Kidney epithelial cell (primary cell): ENCODE results near the gene OVCA2. TPM values are rescaled to one million over a fixed set of nuclear protein-coding genes. Genes with fewer than 3 reads are reported as not detected.

Experiments used
- DNase-seq: peaks from one replicate; pipeline ENCODE4 v3.0.0-alpha.2; 2010; ENCODE audit warnings: low read depth
- H3K27me3 ChIP-seq: 2 replicates; pipeline ENCODE4 v1.6.0; 2011; ENCODE audit warnings: low read length; ENCODE audit not compliant: control insufficient read depth, insufficient read depth
- H3K36me3 ChIP-seq: 2 replicates; pipeline ENCODE4 v1.5.1; 2011; ENCODE audit warnings: low read length; ENCODE audit not compliant: control insufficient read depth, insufficient read depth
- H3K4me3 ChIP-seq: 2 replicates; pipeline ENCODE4 v1.5.1; 2011; ENCODE audit warnings: low read depth, mild to moderate bottlenecking, control low read depth, low read length
- total RNA-seq: library from RNA; depleted of rRNA; stranded (reverse); fragments of >200 nt; gene quantifications from 2 replicates; pipeline ENCODE4 v1.2.3, GENCODE V29; 2015
- TF ChIP-seq, protein P1 (sequence below): IDR thresholded peaks from 2 replicates; pipeline ENCODE4 v1.5.1; 2011; ENCODE audit warnings: mild to moderate bottlenecking, moderate library complexity, low read length, control low read depth, inconsistent platforms; ENCODE audit not compliant: insufficient read depth, poor library complexity, severe bottlenecking

OVCA2 gene
- total RNA-seq, 1 donor from 2014 or later, result 88.2 TPM

DNA sequence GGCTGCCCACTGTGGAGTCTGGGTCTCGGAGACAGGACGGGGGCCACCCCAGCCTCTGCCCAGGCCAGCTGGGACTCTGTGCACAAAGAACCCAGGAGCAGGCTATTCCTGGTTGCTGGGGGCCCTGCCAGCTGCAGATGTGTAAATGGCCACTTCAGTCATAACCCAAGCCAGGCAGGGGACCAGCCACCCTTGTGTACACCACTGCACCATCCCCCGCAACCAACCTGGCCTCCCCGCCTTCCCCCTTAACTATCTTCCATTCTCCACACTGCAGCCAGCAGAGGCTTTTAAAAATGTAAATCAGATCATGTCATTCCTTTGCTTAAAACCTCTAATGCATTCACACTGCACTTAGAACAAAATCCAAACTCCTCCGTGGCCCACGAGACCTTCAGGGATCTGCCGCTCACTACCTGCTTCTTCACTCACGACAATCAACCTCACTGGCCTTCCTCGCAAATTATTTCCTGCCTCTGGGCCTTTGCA, 45.0 kb upstream of the OVCA2 start:
- H3K4me3 ChIP-seq, result no peak overlapping the region
- TF ChIP-seq, protein P1, sequence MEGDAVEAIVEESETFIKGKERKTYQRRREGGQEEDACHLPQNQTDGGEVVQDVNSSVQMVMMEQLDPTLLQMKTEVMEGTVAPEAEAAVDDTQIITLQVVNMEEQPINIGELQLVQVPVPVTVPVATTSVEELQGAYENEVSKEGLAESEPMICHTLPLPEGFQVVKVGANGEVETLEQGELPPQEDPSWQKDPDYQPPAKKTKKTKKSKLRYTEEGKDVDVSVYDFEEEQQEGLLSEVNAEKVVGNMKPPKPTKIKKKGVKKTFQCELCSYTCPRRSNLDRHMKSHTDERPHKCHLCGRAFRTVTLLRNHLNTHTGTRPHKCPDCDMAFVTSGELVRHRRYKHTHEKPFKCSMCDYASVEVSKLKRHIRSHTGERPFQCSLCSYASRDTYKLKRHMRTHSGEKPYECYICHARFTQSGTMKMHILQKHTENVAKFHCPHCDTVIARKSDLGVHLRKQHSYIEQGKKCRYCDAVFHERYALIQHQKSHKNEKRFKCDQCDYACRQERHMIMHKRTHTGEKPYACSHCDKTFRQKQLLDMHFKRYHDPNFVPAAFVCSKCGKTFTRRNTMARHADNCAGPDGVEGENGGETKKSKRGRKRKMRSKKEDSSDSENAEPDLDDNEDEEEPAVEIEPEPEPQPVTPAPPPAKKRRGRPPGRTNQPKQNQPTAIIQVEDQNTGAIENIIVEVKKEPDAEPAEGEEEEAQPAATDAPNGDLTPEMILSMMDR, result no peak
- peaks cover 5% of the 10 kb centered on the region for H3K27me3 ChIP-seq
- no peaks in the 10 kb centered on the region for H3K36me3 ChIP-seq
- no peak for DNase-seq

DNA sequence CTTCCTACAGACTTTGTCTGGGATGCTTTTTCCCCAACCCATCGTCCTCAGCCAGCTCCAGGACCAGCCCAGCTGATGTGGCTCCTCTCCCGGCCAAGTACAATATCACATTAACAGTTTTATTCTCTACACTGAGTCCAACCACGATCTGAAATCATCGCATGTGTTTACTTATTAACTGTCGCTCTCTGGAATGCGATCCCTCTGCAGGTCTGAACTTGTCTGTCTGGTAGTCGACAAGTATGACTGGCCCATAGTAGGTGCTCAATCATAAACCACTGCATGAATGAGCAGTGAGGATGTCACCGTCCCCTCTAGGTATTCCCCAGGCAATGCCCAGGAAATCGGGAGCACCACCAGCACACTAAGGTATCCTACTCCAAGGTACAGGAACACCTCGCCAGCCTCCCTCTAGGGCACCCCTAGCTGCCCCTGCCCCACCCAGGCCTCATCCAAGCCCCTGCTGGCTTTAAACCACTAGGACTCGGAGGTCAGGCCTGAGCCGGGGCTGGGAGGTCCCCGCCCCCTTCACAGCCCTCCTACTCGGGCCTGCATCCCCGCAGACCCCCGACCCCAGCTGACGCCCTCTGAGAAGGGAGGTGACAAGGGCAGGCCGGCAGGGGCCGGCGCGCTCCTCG, 44.4 kb upstream of the OVCA2 start:
- DNase-seq, result peak; percentile 43
- Histone ChIP-seq H3K4me3 (peak overlapping the region; percentile 3), H3K27me3 (peaks cover 5% of the 10 kb centered on the region), H3K36me3 (no peaks in the 10 kb centered on the region)
- TF ChIP-seq, protein P1, result no peak

DNA sequence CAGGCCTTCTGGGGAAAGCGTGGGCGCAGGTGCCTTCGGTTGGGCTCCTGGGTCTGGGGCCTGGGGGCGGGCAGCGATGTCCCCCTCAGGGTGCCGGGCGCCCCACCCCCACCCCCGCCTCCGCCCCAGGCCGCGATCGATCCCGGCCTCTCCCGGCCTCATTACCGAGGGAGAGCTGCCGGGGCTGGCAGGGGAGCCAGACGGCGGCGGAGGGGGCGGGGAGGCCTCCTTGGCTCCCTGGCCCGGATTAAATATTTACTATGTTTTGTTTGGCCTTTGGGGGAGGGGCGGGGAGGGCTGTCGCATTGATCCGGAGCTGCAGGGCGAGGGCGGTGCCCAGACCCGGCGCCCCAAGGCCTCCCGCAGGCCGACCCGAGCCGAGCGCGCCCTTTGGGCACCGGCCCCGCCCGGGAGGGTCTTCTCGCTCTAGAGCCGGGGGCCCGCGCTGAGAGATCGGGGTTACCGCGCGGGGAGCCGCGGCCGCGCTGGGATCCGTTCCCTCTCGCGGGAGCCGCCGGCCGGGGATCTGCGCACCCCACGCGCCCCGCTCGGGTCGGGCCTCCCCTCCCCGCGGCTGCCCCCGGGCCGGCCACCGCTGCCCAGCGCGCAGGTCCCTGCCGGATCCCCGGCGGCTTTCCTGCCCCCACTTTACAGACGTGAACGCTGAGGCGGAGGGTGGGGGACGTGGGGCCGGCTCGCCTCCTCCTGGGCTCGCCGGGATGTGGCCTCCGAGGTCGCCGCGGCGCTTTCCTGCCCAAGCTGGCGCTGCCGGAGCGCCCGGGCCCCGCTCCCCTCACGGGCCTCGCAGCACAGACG, 43.7 kb upstream of the OVCA2 start:
- TF ChIP-seq, protein P1, result no peak
- Histone ChIP-seq H3K27me3 (peaks cover 5% of the 10 kb centered on the region), H3K4me3 (peak overlapping the region; percentile 33), H3K36me3 (no peaks in the 10 kb centered on the region)
- no peak for DNase-seq

DNA sequence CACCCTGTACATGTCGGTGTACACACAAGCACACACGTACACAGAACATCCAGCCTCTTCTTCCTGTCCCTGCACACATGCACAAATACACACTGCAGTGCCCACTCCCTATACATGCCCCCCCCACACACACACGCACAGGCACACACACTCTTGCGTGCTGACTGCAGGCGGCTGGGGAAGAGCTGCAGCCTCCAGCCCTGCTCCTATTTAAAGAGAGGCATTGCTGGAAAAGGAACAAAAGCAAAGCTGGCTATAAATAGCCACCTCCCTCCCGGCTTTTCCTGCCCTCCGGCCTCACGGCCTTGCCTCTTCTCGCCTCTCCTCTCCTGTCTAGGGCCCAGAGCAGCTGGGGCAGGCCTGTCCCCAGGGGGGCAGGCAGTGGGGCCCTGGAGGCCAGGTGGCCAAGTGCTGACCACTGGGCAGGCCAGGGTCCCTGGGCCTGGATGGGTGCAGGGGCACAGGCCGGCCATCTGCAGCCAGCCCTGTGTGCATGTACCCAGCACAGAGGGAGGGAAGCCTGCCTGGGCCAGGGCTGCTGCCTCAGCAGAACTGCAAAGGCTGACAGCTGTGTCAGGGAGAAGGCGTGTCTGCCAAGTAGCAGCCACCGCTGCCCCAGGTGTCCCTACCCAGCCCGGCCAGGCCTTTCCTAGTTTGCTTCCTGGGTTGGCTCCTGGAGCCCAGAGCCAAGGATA, 42.1 kb upstream of the OVCA2 start:
- TF ChIP-seq, protein P1, result no peak
- Histone ChIP-seq H3K27me3 (peaks cover 2% of the 10 kb centered on the region), H3K4me3 (no peak overlapping the region), H3K36me3 (no peaks in the 10 kb centered on the region)
- DNase-seq, result no peak

DNA sequence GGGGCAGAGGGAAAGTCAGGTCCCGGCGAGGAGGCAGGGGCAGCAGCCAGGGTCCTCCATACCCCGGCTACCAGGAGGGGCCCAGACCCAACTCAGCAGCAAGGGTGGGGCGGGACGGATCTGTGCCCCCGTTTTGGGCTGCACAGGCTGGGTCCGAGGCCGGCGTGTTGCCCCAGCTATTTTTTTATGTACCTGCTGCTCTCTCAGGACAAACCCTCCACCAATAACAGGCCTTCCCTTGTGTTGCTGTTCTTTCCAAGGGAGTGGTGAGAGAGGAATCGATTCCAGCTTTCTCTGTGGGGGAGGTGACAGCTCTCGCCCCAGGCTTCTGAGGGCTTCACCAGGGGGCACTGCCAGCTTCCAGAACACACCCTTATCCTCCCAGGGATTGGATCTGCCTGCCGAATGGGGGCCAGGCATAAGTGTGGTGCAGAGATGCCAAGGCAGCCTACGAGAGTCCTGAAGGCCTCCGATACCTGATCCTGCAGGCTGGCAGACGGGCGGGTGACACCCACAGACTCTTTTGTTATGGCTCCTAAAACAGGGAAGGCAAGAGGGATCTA, 39.0 kb upstream of the OVCA2 start:
- Histone ChIP-seq H3K27me3 (peaks cover 2% of the 10 kb centered on the region), H3K36me3 (no peaks in the 10 kb centered on the region), H3K4me3 (no peak overlapping the region)
- TF ChIP-seq, protein P1, result no peak
- DNase-seq, result no peak
